Stromal cell of bone marrow (primary cell): ENCODE measurements around the gene NECAP2.
"Not testable (repeated sequence)": the region's sequence is repeated elsewhere in the genome, so short reads cannot be mapped to it uniquely, and the experiment has no call there.

Source experiments
- DNase-seq: peaks from one replicate; pipeline ENCODE4 v3.0.0-alpha.2; 2012; ENCODE audit warnings: low read depth

The NECAP2 gene

GRCh38 chr1:16461681-16462080, 21.2 kb downstream of the NECAP2 start:
- DNase-seq: no peak

GRCh38 chr1:16462773-16463330, 22.3 kb downstream of the NECAP2 start:
- no peak for DNase-seq

GRCh38 chr1:16464917-16465625, 24.5 kb downstream of the NECAP2 start:
- no peak for DNase-seq

GRCh38 chr1:16468558-16468957, 28.0 kb downstream of the NECAP2 start:
- no peak for DNase-seq

GRCh38 chr1:16474166-16474800, 33.8 kb downstream of the NECAP2 start:
- no peak for DNase-seq

- not testable (repeated sequence) for DNase-seq
These were observed 34.4 kb downstream of the NECAP2 start for GRCh38 chr1:16474891-16475290.

GRCh38 chr1:16475771-16476770, 35.5 kb downstream of the NECAP2 start:
- DNase-seq: not testable (repeated sequence)

GRCh38 chr1:16478091-16478490, 37.6 kb downstream of the NECAP2 start:
- DNase-seq: no peak

- DNase-seq: not testable (repeated sequence)
These were observed 42.6 kb downstream of the NECAP2 start for GRCh38 chr1:16483146-16483545.

GRCh38 chr1:16483639-16484500, 43.3 kb downstream of the NECAP2 start:
- DNase-seq: not testable (repeated sequence)

GRCh38 chr1:16484501-16484835, 43.9 kb downstream of the NECAP2 start:
- DNase-seq: no peak

- no peak for DNase-seq
These were observed 44.4 kb downstream of the NECAP2 start for GRCh38 chr1:16484931-16485330.

GRCh38 chr1:16486316-16486715, 45.8 kb downstream of the NECAP2 start:
- not testable (repeated sequence) for DNase-seq

- not testable (repeated sequence) for DNase-seq
These were observed 46.5 kb downstream of the NECAP2 start for GRCh38 chr1:16487011-16487410.

GRCh38 chr1:16489195-16489880, 48.8 kb downstream of the NECAP2 start:
- not testable (repeated sequence) for DNase-seq

GRCh38 chr1:16491056-16491675, 50.6 kb downstream of the NECAP2 start:
- DNase-seq: no peak

- not testable (repeated sequence) for DNase-seq
These were observed 52.4 kb downstream of the NECAP2 start for GRCh38 chr1:16492937-16493336.

- not testable (repeated sequence) for DNase-seq
These were observed 53.2 kb downstream of the NECAP2 start for GRCh38 chr1:16493731-16494130.

GRCh38 chr1:16497474-16497904, 57.0 kb downstream of the NECAP2 start:
- DNase-seq: not testable (repeated sequence)

GRCh38 chr1:16498047-16498446, 57.5 kb downstream of the NECAP2 start:
- DNase-seq: not testable (repeated sequence)
